GM12878 (cell line): Measurements from ENCODE around the gene PLTP.

ENCODE experiments used
- BCL11A ChIP-seq: IDR thresholded peaks from 2 replicates; pipeline ENCODE4 v1.6.1; 2011; ENCODE audit warnings: low read depth, low read length
- CHD1 ChIP-seq: IDR thresholded peaks from 2 replicates; pipeline ENCODE4 v1.6.1; 2012; ENCODE audit warnings: low read depth, low read length, improper control_type of control experiment
- EZH2 ChIP-seq: IDR thresholded peaks from 2 replicates; pipeline ENCODE4 v1.6.1; 2012; ENCODE audit warnings: low read depth, mild to moderate bottlenecking, control low read depth, inconsistent platforms, low read length, borderline replicate concordance; ENCODE audit not compliant: control insufficient read depth
- HCFC1 ChIP-seq: fragments of 150-350 bp; IDR thresholded peaks from 2 replicates; pipeline ENCODE4 v1.6.1; 2014; ENCODE audit warnings: low read length
- MXI1 ChIP-seq: fragments of 150-350 bp; IDR thresholded peaks from 2 replicates; pipeline ENCODE4 v1.6.1; 2011; ENCODE audit warnings: low read depth, mild to moderate bottlenecking, inconsistent platforms, low read length, improper control_type of control experiment
- TARDBP ChIP-seq: IDR thresholded peaks from 2 replicates; pipeline ENCODE4 v1.6.1; 2016; ENCODE audit warnings: borderline replicate concordance
- ZNF384 ChIP-seq: IDR thresholded peaks from 2 replicates; pipeline ENCODE4 v1.6.1; 2012; ENCODE audit warnings: low read depth, mild to moderate bottlenecking, low read length, improper control_type of control experiment, borderline replicate concordance
- TF ChIP-seq, protein P1 (sequence below): fragments of 450-650 bp; IDR thresholded peaks from 2 replicates; pipeline ENCODE4 v1.6.1; 2018; ENCODE audit warnings: borderline replicate concordance, mild to moderate bottlenecking; ENCODE audit not compliant: partially characterized antibody
- TF ChIP-seq, protein P2 (sequence below), 3 experiments: IDR thresholded peaks in 2 of 3; conservative IDR thresholded peaks in 1 of 3; 2 replicates each; pipeline ENCODE4 v1.5.1; 2011; ENCODE audit warnings: low read depth in 3 of 3, low read length in 3 of 3, mild to moderate bottlenecking in 3 of 3, control low read depth in 2 of 3, moderate library complexity in 2 of 3, inconsistent platforms in 1 of 3, mixed read lengths in 1 of 3; ENCODE audit not compliant: control insufficient read depth in 2 of 3, insufficient read depth in 1 of 3; ENCODE audit errors: extremely low read depth in 1 of 3
- TF ChIP-seq, protein P3 (sequence below): IDR thresholded peaks from 2 replicates; pipeline ENCODE4 v1.6.1; 2012; ENCODE audit warnings: low read length, inconsistent platforms

DNA sequence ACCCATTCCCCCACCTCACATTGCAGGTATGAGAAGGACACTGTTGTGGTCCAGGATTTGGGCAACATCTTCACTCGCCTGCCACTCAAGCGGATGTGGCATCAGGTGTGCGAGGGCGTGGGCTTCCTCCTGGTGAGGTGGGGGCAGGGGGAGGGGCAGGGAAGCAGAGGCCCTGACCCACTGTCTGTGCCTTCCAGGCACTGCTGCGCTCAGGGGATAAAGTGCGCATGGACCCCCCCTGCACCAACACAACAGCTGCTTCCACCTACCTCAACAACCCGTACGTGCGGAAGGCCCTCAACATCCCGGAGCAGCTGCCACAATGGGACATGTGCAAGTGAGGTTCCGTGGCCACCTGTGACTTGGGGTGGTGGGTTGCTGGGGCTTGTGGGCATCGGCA, 17.2 kb downstream of the PLTP start:
- TF ChIP-seq, protein P1, sequence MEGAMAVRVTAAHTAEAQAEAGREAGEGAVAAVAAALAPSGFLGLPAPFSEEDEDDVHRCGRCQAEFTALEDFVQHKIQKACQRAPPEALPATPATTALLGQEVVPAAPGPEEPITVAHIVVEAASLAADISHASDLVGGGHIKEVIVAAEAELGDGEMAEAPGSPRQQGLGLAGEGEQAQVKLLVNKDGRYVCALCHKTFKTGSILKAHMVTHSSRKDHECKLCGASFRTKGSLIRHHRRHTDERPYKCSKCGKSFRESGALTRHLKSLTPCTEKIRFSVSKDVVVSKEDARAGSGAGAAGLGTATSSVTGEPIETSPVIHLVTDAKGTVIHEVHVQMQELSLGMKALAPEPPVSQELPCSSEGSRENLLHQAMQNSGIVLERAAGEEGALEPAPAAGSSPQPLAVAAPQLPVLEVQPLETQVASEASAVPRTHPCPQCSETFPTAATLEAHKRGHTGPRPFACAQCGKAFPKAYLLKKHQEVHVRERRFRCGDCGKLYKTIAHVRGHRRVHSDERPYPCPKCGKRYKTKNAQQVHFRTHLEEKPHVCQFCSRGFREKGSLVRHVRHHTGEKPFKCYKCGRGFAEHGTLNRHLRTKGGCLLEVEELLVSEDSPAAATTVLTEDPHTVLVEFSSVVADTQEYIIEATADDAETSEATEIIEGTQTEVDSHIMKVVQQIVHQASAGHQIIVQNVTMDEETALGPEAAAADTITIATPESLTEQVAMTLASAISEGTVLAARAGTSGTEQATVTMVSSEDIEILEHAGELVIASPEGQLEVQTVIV, result no peak
- TF ChIP-seq, protein P2, sequence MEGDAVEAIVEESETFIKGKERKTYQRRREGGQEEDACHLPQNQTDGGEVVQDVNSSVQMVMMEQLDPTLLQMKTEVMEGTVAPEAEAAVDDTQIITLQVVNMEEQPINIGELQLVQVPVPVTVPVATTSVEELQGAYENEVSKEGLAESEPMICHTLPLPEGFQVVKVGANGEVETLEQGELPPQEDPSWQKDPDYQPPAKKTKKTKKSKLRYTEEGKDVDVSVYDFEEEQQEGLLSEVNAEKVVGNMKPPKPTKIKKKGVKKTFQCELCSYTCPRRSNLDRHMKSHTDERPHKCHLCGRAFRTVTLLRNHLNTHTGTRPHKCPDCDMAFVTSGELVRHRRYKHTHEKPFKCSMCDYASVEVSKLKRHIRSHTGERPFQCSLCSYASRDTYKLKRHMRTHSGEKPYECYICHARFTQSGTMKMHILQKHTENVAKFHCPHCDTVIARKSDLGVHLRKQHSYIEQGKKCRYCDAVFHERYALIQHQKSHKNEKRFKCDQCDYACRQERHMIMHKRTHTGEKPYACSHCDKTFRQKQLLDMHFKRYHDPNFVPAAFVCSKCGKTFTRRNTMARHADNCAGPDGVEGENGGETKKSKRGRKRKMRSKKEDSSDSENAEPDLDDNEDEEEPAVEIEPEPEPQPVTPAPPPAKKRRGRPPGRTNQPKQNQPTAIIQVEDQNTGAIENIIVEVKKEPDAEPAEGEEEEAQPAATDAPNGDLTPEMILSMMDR (IDR thresholded peaks at IDR 0.05 in 2 of 3, conservative IDR thresholded peaks at IDR 0.05 in 1 of 3; ENCODE audit: control insufficient read depth in 2 of 3, extremely low read depth in 1 of 3, insufficient read depth in 1 of 3, low read depth in 3 of 3, low read length in 3 of 3), result no peak
- TF ChIP-seq BCL11A (no peak), HCFC1 (no peak), TARDBP (no peak), ZNF384 (no peak), CHD1 (no peak), MXI1 (no peak), EZH2 (no peak)
- TF ChIP-seq, protein P3, sequence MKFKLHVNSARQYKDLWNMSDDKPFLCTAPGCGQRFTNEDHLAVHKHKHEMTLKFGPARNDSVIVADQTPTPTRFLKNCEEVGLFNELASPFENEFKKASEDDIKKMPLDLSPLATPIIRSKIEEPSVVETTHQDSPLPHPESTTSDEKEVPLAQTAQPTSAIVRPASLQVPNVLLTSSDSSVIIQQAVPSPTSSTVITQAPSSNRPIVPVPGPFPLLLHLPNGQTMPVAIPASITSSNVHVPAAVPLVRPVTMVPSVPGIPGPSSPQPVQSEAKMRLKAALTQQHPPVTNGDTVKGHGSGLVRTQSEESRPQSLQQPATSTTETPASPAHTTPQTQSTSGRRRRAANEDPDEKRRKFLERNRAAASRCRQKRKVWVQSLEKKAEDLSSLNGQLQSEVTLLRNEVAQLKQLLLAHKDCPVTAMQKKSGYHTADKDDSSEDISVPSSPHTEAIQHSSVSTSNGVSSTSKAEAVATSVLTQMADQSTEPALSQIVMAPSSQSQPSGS, result no peak
